H1 (cell line): ENCODE data around the gene DNAJB5. TPM values are rescaled to one million over a fixed set of nuclear protein-coding genes. Genes with fewer than 3 reads are reported as not detected.

Experiments used
- CTCF ChIA-PET: fragments of 300-600 bp; sonication (Branson Sonifier 250); formaldehyde crosslinking; loops from one replicate; lab custom pipeline; 2021; ENCODE audit not compliant: partially characterized antibody; lab: Charles Lee
- POLR2A ChIA-PET: fragments of 300-600 bp; sonication (Branson Sonifier 250); formaldehyde crosslinking; loops from one replicate; lab custom pipeline; 2021; ENCODE audit warnings: inconsistent platforms; ENCODE audit not compliant: partially characterized antibody; lab: Charles Lee
- DNase-seq, 2 experiments: peaks; one replicate each; pipeline versions ENCODE4 v3.0.0 to v3.0.0-alpha.2; 2010 to 2022; ENCODE audit warnings: low spot score in 2 of 2, low read depth in 1 of 2, mixed read lengths in 1 of 2
- FAIRE-seq: peaks from 2 replicates; lab custom pipeline; 2011; peaks lifted over from hg19 to GRCh38; lab: Jason Lieb, UNC
- H2AFZ ChIP-seq: 2 replicates; pipeline ENCODE4 v1.8.1; 2012; ENCODE audit warnings: low read length, inconsistent platforms
- H2AK5ac ChIP-seq: 2 replicates; pipeline ENCODE4 v1.6.1; 2013; ENCODE audit warnings: low read depth, low read length
- H2BK120ac ChIP-seq: replicated peaks from 2 replicates; pipeline ENCODE3; 2013; ENCODE audit warnings: low read depth, low read length, inconsistent platforms
- H2BK12ac ChIP-seq: 2 replicates; pipeline ENCODE4 v1.6.1; 2013; ENCODE audit warnings: low read depth, low read length
- H2BK15ac ChIP-seq: 2 replicates; pipeline ENCODE4 v1.6.1; 2013; ENCODE audit warnings: low read length
- H2BK20ac ChIP-seq: 2 replicates; pipeline ENCODE4 v1.6.1; 2013; ENCODE audit warnings: low read length
- H2BK5ac ChIP-seq: 2 replicates; pipeline ENCODE4 v1.6.1; 2013; ENCODE audit warnings: low read depth, low read length
- H3K14ac ChIP-seq: 2 replicates; pipeline ENCODE4 v1.6.1; 2013; ENCODE audit warnings: inconsistent platforms; ENCODE audit not compliant: insufficient read length
- H3K18ac ChIP-seq: 2 replicates; pipeline ENCODE4 v1.6.1; 2013; ENCODE audit warnings: low read length; ENCODE audit errors: extremely low read depth
- H3K23ac ChIP-seq: 2 replicates; pipeline ENCODE4 v1.6.1; 2013; ENCODE audit warnings: inconsistent platforms; ENCODE audit not compliant: insufficient read length
- H3K23me2 ChIP-seq: 2 replicates; pipeline ENCODE4 v1.6.1; 2013; ENCODE audit warnings: low read depth, low read length
- H3K27ac ChIP-seq: 2 replicates; pipeline ENCODE4 v1.6.1; 2011; ENCODE audit warnings: low read depth, low read length, inconsistent platforms
- H3K27me3 ChIP-seq, 4 experiments: replicated peaks in 1 of 4; 1 replicate in 1 of 4; 2 replicates in 3 of 4; pipeline versions ENCODE4 v1.6.1 to v1.8.1; 2011 to 2013; ENCODE audit warnings: low read length in 3 of 4, mild to moderate bottlenecking in 3 of 4, inconsistent platforms in 2 of 4, mixed read lengths in 2 of 4, moderate library complexity in 1 of 4; ENCODE audit not compliant: control insufficient read depth in 3 of 4, insufficient read depth in 3 of 4; ENCODE audit errors: extremely low read depth in 1 of 4
- H3K36me3 ChIP-seq, 4 experiments: 2 replicates each; pipeline versions ENCODE4 v1.6.1 to v1.8.1; 2011 to 2013; ENCODE audit warnings: mild to moderate bottlenecking in 4 of 4, low read length in 3 of 4, moderate library complexity in 2 of 4, control low read depth in 1 of 4, inconsistent platforms in 1 of 4; ENCODE audit not compliant: insufficient read depth in 4 of 4, control insufficient read depth in 2 of 4
- H3K4ac ChIP-seq: replicated peaks from 2 replicates; pipeline ENCODE3; 2013; ENCODE audit warnings: low read length, low read depth, mixed read lengths, inconsistent platforms; ENCODE audit not compliant: insufficient read length
- H3K4me1 ChIP-seq, 4 experiments: replicated peaks in 1 of 4; 1 replicate in 1 of 4; 2 replicates in 3 of 4; pipeline versions ENCODE4 v1.6.1 to v1.8.1; 2011 to 2013; ENCODE audit warnings: low read length in 3 of 4, inconsistent platforms in 2 of 4, mixed read lengths in 1 of 4; ENCODE audit not compliant: insufficient read depth in 4 of 4, control insufficient read depth in 3 of 4
- H3K4me2 ChIP-seq, 2 experiments: 2 replicates each; pipeline versions ENCODE4 v1.6.1 to v1.8.1; 2011 to 2013; ENCODE audit warnings: low read depth in 2 of 2, low read length in 2 of 2, control low read depth in 1 of 2, inconsistent platforms in 1 of 2, mild to moderate bottlenecking in 1 of 2; ENCODE audit not compliant: insufficient read depth in 1 of 2
- H3K4me3 ChIP-seq, 4 experiments: fragments of 200-600, 300-600 bp in 1 of 4; sonication (generic), shearing (Covaris generic), sonication (Bioruptor Twin) in 1 of 4; 2 replicates each; pipeline versions ENCODE4 v1.5.1 to v1.8.1; 2011 to 2016; ENCODE audit warnings: low read length in 4 of 4, low read depth in 3 of 4, control low read depth in 2 of 4, inconsistent platforms in 2 of 4, mild to moderate bottlenecking in 2 of 4, mixed read lengths in 1 of 4, moderate library complexity in 1 of 4; ENCODE audit not compliant: insufficient read depth in 2 of 4; ENCODE audit errors: extremely low read depth in 1 of 4
- H3K56ac ChIP-seq: replicated peaks from 2 replicates; pipeline ENCODE3; 2013; ENCODE audit warnings: low read depth, mild to moderate bottlenecking, mixed read lengths, low read length, inconsistent platforms; ENCODE audit not compliant: insufficient read length
- H3K79me1 ChIP-seq: 2 replicates; pipeline ENCODE4 v1.6.1; 2013; ENCODE audit warnings: low read depth, low read length, control low read depth
- H3K79me2 ChIP-seq, 2 experiments: 2 replicates each; pipeline versions ENCODE4 v1.6.1 to v1.8.1; 2012 to 2013; ENCODE audit warnings: low read length in 2 of 2, mild to moderate bottlenecking in 2 of 2, inconsistent platforms in 1 of 2; ENCODE audit not compliant: insufficient read depth in 2 of 2, control insufficient read depth in 1 of 2
- H3K9ac ChIP-seq, 4 experiments: replicated peaks in 1 of 4; 1 replicate in 1 of 4; 2 replicates in 3 of 4; pipeline versions ENCODE4 v1.6.1 to v1.8.1; 2011 to 2013; ENCODE audit warnings: low read depth in 3 of 4, low read length in 3 of 4, control low read depth in 2 of 4, mild to moderate bottlenecking in 2 of 4, moderate library complexity in 2 of 4, inconsistent platforms in 1 of 4; ENCODE audit errors: extremely low read depth in 1 of 4
- H3K9me3 ChIP-seq, 2 experiments: 2 replicates each; pipeline versions ENCODE4 v1.6.1 to v1.8.1; 2012 to 2013; ENCODE audit warnings: mild to moderate bottlenecking in 2 of 2, moderate library complexity in 2 of 2, control low read depth in 1 of 2, inconsistent platforms in 1 of 2, low read depth in 1 of 2, low read length in 1 of 2, mixed read lengths in 1 of 2; ENCODE audit not compliant: insufficient read depth in 2 of 2
- H4K20me1 ChIP-seq, 2 experiments: replicated peaks in 1 of 2; 2 replicates each; pipeline versions ENCODE3 to v1.8.1; 2011 to 2013; ENCODE audit warnings: inconsistent platforms in 2 of 2, low read length in 2 of 2, mild to moderate bottlenecking in 1 of 2; ENCODE audit not compliant: insufficient read depth in 2 of 2, control insufficient read depth in 1 of 2
- H4K5ac ChIP-seq: 2 replicates; pipeline ENCODE4 v1.6.1; 2013; ENCODE audit warnings: low read length, low read depth, mixed read lengths, inconsistent platforms; ENCODE audit not compliant: insufficient read length
- H4K8ac ChIP-seq: 2 replicates; pipeline ENCODE4 v1.8.0; 2013; ENCODE audit warnings: mild to moderate bottlenecking, moderate library complexity, low read length, inconsistent platforms; ENCODE audit not compliant: insufficient read depth; ENCODE audit errors: extremely low read depth
- H4K91ac ChIP-seq: replicated peaks from 2 replicates; pipeline ENCODE3; 2013; ENCODE audit warnings: low read length, mixed read lengths, inconsistent platforms; ENCODE audit not compliant: insufficient read length
- ASH2L ChIP-seq: fragments of 200-600, 300-600 bp; sonication (generic); IDR thresholded peaks from one replicate; pipeline ENCODE4 v1.7.1; 2017; ENCODE audit warnings: low read length
- CHD2 ChIP-seq: IDR thresholded peaks from 2 replicates; pipeline ENCODE4 v1.6.1; 2012; ENCODE audit warnings: low read length, improper control_type of control experiment
- TAF7 ChIP-seq: optimal IDR thresholded peaks from 2 replicates; pipeline ENCODE3; 2011; ENCODE audit warnings: low read depth, mild to moderate bottlenecking, inconsistent platforms, low read length, moderate library complexity, borderline replicate concordance
- WGBS, 2 experiments: shearing (Covaris generic) in 1 of 2; methylation state at CpG; one replicate each; pipeline versions ENCODE4 v1.1.6 to v1.1.7; 2013 to 2015; ENCODE audit warnings: low lambda C conversion rate in 2 of 2, mixed read lengths in 2 of 2, inconsistent platforms in 1 of 2, low coverage in 1 of 2, missing lambda C conversion rate in 1 of 2; ENCODE audit not compliant: insufficient replicate concordance in 2 of 2, insufficient coverage in 1 of 2, insufficient read length in 1 of 2; ENCODE audit errors: extremely low coverage in 1 of 2, missing lambda C conversion rate in 1 of 2; 5-methylcytosine and 5-hydroxymethylcytosine counted together
- polyA plus RNA-seq, 7 experiments: library from polyadenylated mRNA; depleted of rRNA in 3 of 7; stranded (reverse) in 5 of 7; unstranded in 2 of 7; fragments of >200 nt in 5 of 7; fragments of 200-250 nt in 2 of 7; gene quantifications; 1 replicate in 5 of 7; 2 replicates in 1 of 7; 4 replicates in 1 of 7; pipeline versions ENCODE4 v1.2.1 to v1.2.3, GENCODE V29; 2011 to 2013; ENCODE audit warnings: missing spikeins in 2 of 7, mixed read lengths in 2 of 7
- total RNA-seq: library from RNA; stranded (reverse); fragmentation: NEBNext Ultra II Directional; extraction: Animal tissue kit (Norgen Biotek cat#: 25700); gene quantifications from 2 replicates; pipeline ENCODE4 v1.2.1, GENCODE V29; 2021
- TF ChIP-seq, protein P1 (sequence below): IDR thresholded peaks from 2 replicates; pipeline ENCODE4 v1.6.1; 2012; ENCODE audit warnings: inconsistent platforms

The DNAJB5 gene
- total and polyA plus RNA-seq, 2 of the 8 experiments (the other 6 are each of a cell fraction or from before 2014, with no cell fraction given) = 25.0 to 34.1 TPM

DNA sequence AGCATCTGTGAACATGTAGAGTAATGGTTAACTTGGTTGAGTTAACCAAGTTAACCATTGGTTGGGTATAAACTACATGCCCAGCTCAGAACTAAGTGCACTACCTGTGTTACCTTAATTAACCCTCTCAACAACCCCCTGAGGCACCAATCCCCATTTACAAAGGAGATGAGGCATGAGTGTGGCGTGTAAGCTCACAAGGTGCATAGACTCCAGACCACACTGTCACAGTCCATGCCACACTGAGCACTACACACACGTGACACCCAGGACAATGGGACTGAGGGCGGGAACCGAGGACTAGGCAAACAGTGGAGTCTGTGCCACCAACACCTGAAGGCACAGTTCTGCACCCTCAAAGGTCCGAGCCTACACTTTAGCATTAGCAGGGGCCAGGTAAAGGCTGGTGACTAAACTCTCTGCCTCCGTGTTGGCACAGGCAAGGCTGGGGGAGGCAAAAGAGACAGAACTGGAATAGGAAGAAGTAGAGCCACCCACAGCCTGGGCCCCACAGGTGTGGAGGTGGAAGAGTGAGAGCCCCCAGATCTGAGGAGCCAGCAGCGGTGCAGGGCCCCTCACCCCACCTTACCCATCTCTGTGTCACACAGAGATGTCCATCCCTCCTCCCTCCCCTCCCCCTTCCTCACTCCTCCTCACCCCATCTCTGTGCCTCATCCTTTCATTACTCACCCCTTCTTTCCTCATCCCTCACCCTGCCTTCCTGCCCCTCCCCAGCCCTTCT, 2.2 kb upstream of the DNAJB5 start:
- no peak overlapping the region for H3K23ac ChIP-seq
- no peak overlapping the region for H3K56ac ChIP-seq
- H2AFZ ChIP-seq = no peak overlapping the region
- H4K20me1 ChIP-seq = no peaks in the 10 kb centered on the region
- no peak overlapping the region for H2BK120ac ChIP-seq
- H3K4ac ChIP-seq = no peak overlapping the region
- peak overlapping the region in 1 of 2 experiments; percentile 94; a peak in 1 of 4 replicates for H3K4me2 ChIP-seq
- H4K5ac ChIP-seq = no peak overlapping the region
- H3K27me3 ChIP-seq = no peaks in the 10 kb centered on the region
- H3K36me3 ChIP-seq = no peaks in the 10 kb centered on the region
- CTCF ChIA-PET = interaction anchor here (1.1 to 14.8 kb wide), 4 partner anchors 64 to 91 kb away, joined by 4 to 148 read pairs (median 60); a partner anchor contains a TSS
- POLR2A ChIA-PET = interaction anchor here (1.0 kb wide), 1 partner anchor 120 kb away, joined by 3 read pairs; no protein-coding TSS in a partner anchor
- H2BK12ac ChIP-seq = peak overlapping the region; percentile 22; the same call in 1 of the 2 replicates
- 86% methylated on average over 7 of the region's 7 CpGs; no CpG with 5 or more reads in 1 of the 2 experiments for WGBS, 2 experiments
- H3K14ac ChIP-seq = no peak overlapping the region
- peaks cover 0 to 6% of the 10 kb centered on the region in 2 experiments; a peak in 1 of 4 replicates for H3K79me2 ChIP-seq
- H3K23me2 ChIP-seq = peaks cover 6% of the 10 kb centered on the region
- peaks cover 6 to 27% (median 21%) of the 10 kb centered on the region in 4 experiments for H3K4me1 ChIP-seq
- H2BK15ac ChIP-seq = peak overlapping the region; percentile 77; the same call in 1 of the 2 replicates
- H2AK5ac ChIP-seq = 0 out of 2 replicates have a peak overlapping the region, but pooled peaks have one; percentile 41
- 0 out of 2 replicates have a peak, but pooled peaks cover under 1% of the 10 kb centered on the region for H3K79me1 ChIP-seq
- no peak overlapping the region; the same call in 1 of the 2 replicates for H2BK5ac ChIP-seq
- H4K91ac ChIP-seq = no peak overlapping the region
- TF ChIP-seq CHD2 = no peak
- no peak for TF ChIP-seq TAF7
- TF ChIP-seq, protein P1, sequence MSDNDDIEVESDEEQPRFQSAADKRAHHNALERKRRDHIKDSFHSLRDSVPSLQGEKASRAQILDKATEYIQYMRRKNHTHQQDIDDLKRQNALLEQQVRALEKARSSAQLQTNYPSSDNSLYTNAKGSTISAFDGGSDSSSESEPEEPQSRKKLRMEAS = no peak
- no peak for TF ChIP-seq ASH2L
- TF ChIP-seq, all 59 proteins: peak for 0
- DNase-seq = no peak
- no peak for FAIRE-seq
- Histone ChIP-seq H3K9me3 (no peaks in the 10 kb centered on the region), H3K4me3 (no peak overlapping the region), H3K9ac (no peak overlapping the region), H3K27ac (no peak overlapping the region), H3K18ac (peak overlapping the region; percentile 25; the same call in 1 of the 2 replicates), H4K8ac (no peak overlapping the region), H2BK20ac (peak overlapping the region; percentile 75; the same call in 1 of the 2 replicates)
